Right lung (tissue), 5 donors: ENCODE measurements around the gene FANCC. TPM values are rescaled to one million over a fixed set of nuclear protein-coding genes. Genes with fewer than 3 reads are reported as not detected.

Experiments used
- DNase-seq, 2 donors: peaks; one replicate each; pipeline ENCODE4 v3.0.0-alpha.2; 2013
- polyA plus RNA-seq, 5 donors: library from polyadenylated mRNA; unstranded; fragments of 120-200 nt; gene quantifications; one replicate each; pipeline versions ENCODE4 v1.2.1 to v1.2.3, GENCODE V29; 2013; ENCODE audit warnings: inconsistent platforms in 1 of 5, low replicate concordance in 1 of 5; ENCODE audit not compliant: insufficient read length in 5 of 5, insufficient read depth in 1 of 5

Gene FANCC
- polyA plus RNA-seq, 5 donors: 22.7 to 31.7 (median 23.8) TPM

DNA sequence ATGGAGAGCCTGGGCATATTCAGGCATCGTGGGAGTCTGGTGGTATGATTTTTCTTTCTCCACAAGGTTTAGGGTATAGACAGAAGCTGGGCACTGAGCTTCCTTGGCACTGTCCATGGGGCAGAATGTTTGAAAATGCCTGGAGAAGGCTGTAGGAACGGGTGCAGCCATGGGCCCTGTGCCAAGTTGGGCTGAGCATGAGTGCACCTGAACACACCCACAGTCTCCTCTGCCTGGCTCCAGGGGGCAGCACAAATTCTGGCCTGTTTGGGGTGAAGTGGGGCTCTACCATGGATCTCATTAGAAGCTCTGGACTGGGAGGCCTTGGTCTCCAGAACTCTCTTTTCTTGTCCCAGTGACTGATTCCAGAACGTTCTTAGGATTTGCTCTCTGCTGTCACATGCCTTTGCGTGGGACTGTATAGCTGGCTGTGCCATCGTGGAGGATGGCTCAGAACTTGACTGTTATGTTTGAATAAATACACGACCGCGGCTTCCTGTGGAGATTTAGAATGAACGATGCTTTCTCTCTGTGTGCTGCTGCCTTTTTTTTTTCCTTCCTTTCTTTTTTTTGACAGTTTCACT lies 229.8 kb downstream of the FANCC start:
- DNase-seq: no peak

DNA sequence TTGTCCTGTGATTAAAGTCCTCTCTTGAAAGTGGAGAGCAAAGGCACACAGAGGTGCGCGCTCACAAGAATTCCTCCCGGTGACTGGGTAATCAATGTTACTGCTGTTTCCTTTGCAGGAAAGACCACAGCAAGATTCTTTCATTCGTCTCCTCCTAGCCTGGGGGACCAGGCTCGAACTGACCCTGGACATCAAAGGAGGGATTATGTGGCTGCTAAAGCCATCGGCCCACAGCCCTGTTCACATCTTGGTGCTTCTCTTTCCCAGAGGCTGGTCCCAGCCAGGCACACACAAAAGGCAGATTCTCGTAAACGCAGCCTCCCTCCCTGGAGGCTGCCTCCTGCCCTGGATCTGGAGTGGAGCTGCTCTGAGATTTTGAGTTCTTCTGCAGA lies 230.9 kb downstream of the FANCC start:
- DNase-seq: no peak

DNA sequence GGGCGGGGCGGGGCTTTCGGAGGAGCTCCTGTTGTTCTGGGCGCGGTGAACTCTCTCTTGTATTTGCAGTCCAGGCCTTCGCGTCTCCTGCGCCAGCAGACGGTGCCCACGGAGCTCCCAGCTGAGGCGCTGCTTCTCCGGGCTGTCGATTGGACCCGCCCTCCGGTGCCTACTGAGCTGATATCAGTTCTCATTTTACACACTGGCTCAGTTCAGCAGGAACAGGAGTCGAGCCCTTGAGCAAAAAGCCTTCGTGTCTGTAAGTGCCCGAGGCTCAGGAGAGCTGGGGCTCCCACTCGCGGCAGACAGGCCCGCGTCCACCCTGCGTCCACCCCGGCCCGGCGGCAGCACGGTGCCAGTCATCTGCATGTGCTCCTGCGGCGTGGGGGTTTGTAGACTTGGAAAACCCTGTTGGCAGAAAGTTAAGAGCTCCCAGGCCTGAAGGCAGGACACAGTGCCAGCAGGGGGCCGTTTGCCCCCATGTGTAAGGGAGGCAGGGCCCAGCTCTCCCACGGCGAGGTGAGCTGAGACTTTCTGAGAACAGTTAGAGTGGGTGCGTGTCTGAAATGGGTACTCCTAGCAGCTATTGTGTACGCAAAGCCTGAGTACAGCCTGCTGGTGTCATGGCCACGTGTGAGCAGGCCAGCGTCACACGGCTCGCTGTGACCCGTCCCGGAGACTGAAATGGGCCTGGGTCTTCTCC lies 231.5 kb downstream of the FANCC start:
- no peak for DNase-seq

DNA sequence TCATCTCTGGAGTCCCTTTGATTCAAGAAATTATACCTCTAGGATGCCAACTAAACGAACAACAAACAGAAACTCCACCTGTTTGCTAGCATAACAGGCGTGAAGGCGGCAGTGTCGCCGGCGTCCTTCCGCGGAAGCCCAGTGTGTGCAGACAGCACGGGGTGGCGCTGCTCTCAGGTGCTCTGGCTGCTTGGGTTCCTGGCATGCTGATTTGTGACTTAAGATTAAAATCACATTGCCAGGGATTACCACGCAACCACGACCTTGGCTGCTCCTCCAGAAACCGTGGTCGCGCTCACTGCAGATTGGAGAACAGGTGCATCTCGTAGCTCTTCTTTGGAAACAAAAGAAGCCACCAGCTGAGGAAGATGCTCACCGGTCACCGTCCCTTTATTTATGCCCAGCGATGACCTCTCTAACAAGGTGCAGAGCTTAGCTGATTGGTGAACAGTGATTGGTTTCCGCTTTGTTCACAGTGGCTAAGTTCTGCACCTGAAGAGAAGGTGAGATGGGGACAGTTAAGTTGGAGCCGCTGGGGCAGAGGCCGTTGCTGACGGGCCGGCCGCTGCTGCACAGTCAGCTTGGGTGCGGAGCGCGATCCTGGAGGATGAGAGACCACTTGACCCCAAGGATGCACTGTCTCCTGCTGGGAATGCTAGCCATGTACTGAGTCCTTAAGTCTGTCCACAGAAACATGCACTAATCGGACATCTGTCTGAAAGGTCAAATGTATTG lies 232.3 kb downstream of the FANCC start:
- DNase-seq: no peak

DNA sequence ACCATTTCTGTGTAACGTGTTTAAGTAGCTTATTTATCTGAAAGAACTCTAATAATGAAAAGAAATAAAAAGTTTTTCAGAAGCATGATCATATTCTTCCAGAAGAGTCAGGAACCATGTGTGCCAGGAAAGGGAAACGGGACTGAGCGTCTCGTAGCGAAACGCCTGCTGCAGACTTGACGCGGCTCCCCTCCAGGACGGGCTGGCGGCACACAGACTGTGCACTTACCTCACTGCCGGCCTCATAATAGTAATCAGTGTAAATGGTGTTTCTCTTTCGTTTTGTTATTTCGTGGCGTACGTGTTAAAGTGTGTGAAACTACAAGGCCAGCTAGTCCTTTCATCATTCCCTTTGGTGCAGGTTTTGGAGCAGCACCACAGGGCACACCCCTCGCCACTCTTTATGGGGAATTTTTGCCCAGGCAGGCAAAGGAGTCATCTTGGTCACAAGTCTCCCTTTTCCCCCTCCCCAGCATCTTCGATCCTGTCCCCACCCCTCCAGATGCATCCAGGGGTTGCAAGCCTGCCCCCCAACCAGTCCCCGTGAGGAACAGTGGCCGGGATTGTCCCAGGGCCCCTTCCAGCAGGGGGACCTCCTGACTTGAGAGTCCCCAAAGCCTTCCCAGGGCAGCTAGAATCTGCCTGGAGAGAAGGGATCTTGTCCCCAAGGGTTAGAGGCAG lies 233.1 kb downstream of the FANCC start:
- no peak for DNase-seq

DNA sequence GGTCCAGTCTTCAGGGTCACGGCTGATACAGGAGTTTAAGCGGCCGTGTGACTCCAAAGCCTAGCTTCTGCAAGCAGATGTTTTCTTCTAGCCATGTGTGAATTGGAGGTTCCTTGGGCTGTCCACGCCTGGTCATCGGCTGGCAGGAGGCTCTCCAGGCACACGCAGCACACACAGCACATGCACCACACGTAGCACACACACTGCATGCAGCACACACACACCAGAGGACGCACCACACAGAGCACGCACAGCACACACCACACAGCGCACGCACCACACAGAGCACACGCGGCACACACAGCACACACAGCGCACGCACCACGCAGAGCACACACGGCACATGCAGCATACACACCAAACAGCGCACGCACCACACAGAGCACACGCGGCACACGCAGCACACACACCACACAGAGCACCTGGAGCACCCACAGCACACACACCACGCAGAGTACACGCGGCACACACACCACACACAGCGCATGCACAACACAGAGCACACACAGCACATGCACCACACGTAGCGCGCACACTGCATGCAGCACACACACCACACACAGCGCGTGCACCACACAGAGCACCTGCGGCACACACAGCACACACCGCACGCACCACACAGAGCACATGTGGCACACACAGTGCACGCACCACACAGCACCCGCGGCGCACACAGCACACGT lies 234.3 kb downstream of the FANCC start:
- no peak for DNase-seq

DNA sequence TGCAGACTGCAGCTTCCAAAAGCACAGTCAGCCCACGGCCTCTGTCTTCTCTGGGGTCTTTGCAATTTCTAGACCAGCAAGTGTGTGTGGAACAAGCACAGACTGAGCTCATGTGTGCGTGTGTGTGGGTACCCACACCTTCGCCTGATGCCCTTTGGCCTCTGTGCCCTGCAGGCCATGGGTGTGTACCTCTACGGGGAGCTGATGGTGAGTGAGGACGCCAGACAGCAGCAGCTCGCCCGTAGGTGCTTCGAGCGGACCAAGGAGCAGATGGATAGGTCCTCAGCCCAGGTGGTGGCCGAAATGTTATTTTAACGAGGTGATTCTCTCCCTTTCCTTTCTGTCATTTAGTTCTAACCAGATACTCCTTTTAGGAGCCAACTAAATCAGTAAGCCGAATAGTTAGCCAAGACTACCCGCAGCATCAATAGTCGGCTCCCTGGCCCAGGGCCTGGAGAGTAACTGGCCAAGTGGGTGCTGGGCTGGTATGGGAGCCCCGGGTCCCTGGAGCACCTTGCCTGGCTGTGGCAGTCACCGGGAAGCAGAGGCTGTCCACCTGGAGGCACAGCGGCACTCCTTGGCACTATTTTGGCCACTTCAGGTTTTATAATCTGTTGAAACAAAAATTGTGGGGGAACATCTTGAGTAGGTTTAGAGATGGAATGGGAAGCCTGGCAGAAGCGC lies 235.0 kb downstream of the FANCC start:
- DNase-seq: no peak

DNA sequence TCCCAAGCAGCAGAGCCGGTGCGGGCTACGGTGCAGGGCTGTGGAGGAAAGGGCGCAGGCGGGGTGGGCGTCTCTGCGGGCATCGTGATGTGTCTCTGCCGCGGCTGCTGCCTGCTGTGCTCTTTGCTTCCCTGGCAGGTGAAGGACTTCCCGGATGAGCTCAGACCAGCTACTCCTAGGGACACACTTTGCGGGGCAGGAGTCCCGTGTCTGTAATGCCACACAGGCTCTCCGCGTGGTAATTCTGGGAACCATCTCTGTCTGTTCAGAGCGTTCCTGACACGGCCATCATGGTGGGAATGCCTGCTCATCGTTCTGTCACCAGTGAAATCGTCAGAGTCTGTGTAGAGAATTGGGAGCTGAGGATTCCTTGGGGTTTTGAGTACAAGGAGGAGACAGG lies 235.5 kb downstream of the FANCC start:
- DNase-seq: no peak

DNA sequence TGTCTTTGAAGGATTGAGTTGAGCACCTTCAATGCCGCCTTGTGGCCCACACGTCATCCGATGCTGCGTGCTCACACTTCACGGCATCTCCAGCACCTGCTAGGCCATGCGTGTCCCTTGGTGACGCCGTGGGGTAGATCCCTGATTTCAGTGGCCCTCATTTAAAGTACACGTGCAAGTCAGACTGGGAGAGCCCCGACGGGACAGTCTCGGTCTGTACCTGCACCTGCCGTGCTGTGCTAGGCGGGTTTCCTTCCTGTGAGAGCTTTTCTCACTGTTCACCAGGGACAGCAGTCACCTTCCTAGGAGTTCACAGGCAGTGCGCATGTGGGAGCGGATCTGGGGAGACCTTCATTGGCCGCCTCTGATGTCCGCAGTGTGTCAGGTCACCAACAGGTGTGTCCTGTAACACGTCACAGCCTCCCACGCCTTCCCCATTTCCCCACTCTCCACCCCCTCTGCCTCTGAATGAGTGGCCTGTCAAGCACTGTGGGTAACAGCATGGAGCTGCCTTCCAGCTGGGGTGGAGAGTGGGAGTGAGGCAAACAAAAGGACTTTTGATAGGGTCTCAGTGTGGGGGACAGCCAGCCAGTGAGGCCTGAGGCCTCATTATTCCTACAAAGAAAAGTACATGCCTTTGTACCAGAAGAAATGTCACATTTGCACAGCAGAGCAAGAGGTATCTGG lies 236.4 kb downstream of the FANCC start:
- DNase-seq: no peak

DNA sequence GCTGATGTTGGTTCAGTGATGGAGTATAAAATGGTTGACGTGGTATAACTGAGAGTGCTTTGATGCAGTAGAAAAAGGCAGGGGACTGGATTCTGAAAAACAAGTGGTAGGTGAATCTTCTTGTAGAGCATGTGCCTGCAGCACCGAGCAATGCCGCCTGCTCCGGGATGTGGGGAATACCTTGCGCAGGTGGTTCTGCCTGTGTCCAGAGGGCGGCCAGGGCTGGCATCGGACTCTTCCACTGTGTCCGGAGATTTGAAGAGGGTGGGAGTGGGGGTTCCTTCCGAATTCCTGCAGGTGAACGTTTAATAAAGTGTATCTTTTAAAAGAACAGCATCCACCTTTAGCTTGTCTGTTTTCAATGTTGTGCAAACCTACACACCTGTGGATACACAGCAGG lies 238.0 kb downstream of the FANCC start:
- DNase-seq: no peak

DNA sequence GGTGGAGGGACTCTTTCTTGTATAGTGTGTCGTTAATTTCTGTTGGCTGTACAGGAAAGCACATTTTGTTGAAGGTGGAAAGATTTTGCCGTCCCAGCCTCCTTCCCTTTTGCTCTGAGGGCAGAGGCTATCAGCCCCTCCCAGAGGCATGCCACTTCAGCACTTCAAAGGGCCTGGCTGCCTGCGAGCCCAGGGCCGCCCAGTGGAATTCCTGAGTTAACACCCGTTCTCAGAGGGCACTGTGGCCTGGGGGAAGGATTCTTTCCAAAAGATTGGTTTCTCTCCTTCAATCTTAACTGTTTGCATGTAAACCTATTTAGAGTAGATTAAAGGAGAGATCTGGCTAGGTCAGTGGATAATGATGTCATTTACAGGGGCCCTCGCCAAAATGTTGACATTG lies 238.6 kb downstream of the FANCC start:
- no peak for DNase-seq

DNA sequence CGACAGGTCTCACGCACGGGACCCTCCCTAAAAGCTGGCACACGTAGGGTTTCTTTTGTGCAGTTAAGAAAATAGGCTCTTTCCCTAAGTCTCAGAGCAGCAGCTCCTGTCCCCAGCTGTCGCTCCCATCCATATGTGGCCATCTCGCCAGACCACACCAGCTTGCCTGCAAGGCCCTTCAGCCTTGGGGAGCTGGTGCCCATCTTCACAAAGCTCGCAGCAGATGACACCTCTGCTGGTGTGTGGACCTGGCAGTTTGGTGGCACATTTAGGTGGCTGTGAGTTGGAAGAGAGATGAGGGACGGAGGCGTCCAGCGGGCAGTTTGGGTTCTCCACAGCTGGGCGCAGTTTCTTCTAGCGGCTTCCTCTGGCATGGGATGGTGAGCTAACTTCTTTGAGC lies 239.0 kb downstream of the FANCC start:
- DNase-seq: no peak

DNA sequence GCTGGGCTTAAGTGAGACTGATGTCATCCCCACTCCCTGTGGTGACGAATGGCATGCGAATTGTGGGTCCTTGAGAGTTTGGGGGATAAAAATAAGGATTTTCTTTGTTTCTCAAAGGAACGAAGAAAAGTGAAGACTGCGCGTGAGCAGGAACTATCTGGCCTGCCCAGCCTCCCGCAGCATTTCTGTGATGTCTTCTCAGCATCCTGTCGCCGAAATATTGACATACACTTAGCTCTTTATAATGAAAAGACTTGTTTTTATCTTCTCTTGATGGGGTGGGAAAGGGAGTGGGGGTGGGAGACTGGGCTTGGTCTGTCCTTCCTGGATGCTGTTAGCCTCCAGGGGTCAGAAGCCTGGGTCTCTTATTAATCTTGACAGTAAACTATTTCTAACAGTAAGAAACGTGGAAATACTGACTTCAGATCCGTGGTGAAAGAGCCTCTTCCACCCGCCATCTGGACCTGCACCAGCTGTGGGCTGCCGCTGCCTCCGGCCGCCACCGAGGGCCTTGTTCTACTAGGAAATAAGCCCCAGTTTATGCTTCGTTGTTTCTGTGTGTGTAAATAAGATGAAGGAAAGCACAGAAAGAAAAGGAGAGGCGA lies 239.6 kb downstream of the FANCC start:
- no peak for DNase-seq

DNA sequence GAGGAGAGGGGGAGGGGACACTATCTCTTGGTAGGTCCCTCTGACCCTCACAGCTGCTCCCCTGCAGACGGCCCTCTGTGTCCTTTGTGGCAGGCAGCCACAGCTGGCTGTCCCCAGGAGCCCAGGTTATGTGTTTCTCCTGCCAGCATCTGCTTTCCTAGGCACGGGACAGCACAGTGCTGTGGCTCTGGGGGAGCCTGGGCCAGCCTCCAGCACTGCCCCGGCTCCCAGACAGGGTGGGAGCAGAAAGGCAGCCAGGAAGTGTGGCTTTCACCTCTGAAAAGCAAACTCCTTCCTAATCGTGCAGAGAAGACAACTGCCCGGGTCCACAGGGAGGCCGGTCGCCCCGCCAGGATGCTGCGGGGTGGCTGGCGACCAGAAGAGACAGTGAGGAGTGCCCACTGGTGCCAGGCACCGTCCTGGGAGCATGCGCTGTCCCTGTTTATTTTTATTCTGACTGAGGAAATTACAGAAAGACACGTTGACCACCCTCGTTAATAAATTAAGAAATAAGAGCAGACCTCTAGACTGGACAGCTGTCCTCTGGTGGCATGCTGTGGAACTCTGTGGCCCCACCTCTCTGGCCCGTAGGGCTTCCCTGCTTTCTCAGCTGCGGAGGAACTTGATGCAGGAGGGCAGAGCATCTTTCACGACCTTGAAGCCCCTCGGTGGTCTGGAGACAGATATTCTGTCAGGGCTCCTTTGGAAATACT lies 240.3 kb downstream of the FANCC start:
- DNase-seq: no peak

DNA sequence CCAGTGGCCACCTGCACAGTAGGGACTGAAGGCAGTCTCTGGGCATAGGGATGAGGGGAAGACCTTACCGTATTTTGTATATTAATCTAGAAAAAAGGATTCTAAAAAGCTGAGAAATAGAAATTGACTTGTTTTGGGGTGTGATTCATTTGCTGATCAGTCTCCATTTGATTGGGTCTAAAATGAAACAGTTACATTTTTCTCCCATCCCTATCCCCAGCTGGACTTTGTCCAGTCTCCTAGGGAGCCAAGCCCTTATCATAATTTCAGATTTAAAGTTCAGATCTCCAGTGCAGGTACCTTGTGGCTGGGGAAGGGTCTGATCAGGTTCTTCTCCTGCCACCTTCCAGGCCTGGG lies 240.8 kb downstream of the FANCC start:
- DNase-seq: no peak

DNA sequence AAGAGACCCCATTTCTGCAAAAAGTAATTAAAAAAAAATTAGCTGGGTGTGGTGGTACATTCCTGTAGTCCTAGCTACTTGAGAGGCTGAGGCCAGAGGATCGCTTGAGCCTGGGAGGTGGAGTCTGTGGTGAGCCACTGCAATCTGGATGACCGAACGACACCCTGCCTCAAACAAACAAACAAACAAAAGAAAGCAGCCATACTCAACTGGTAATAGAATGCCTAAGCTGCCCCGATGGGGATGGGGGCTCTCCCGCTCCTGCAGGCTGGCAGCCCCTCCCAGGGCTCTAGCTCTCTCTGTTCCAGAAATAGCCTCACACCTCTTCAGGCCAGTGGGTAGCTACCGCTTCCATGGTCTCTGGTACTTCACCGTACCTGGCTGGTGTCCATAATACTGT lies 241.8 kb downstream of the FANCC start:
- no peak for DNase-seq

DNA sequence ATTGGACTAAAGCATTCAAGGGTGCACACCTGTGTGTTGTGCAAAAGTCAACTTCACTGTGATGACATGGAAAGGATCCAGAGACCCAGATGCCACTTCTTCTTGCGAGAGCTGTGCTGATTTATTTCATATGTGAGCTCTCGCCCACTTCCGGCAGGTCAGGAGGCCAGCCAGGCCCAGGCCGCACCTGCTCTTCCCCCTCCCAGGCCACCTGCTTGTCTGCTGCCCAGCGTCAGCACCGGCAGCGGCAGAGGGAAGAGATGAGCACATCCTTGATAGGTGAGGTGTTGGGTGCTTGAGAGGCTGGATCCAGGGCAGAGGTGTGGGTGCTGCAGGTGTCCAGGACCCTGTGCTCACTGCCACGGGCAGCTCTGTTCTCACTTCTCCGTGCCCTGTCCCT lies 242.9 kb downstream of the FANCC start:
- DNase-seq: no peak

DNA sequence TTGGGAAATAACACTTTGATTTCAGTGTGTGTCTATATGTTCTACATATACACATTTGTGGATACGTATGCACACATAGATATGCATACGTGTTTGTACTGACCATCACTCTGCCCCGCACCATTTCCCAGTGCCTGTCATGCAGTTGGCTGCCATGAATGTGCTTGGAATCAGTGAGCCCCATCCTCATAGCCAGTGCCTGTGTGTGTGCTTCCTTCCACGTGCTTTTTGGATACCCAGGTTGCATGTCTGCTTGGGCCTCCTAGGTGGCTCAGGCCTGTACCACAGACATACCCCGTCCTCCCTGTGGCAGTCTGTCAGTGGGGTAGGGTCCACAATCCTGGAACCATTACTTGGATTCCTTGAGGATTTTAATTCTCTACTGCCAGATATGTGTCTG lies 243.6 kb downstream of the FANCC start:
- DNase-seq: no peak

DNA sequence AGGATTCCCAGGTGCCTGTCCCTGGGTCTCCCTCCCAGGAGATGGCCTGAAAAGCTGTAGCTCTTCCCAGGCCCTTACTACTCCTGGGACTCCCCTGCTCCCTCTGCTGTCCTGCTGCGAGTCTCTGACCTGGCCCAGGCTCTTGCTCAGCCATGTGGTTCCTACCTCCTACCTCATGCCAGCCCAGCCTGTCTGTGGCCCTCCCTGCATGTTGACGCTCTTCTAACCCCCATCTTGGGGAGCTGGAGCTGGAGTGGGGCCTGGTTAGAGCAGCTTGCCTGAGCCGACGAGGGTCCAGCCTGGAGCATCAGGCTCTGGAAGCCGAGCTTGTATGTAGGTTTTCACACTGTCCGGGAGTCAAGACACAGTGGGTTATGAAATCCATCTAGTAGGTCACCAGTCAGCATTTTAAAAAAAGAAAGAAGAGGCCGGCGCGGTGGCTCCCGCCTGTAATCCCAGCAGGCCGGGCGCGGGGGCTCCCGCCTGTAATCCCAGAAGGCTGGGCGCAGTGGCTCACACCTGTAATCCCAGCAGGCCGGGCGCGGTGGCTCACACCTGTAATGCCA lies 244.4 kb downstream of the FANCC start:
- no peak for DNase-seq

DNA sequence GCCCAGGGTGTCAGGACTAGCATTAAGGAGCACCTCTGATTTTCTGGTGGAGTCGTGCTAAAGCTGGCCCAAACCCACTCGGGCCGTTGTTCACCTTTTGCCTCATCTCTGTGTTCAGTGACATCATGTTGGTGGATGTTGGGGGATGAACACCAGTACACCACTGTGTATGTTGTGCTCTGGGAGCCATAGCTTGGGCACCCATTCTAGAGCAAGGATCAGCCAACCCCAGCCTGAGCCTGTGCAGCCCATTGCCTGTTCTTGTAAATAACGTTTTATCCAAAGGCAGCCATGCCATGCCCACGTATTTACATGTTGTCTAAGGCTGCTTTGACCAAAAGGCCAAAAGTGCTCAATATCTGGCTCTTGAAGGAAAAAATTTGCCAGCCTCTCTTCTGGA lies 245.6 kb downstream of the FANCC start:
- no peak for DNase-seq
